Testis (tissue), 3 donors: ENCODE data around the gene PLEKHO2. TPM values are rescaled to one million over a fixed set of nuclear protein-coding genes. Genes with fewer than 3 reads are reported as not detected.
A peak's percentile ranks its signal among the peaks of the same experiment; 100 is the strongest.
"Not testable (repeated sequence)": the region's sequence is repeated elsewhere in the genome, so short reads cannot be mapped to it uniquely, and the experiment has no call there.

Experiments
- DNase-seq: peaks from one replicate; pipeline ENCODE4 v3.0.0-alpha.2; 2019
- H3K27ac ChIP-seq, 2 donors: fragments of 200-600 bp; sonication (generic); one replicate each; pipeline ENCODE4 v1.5.1; 2019
- H3K27me3 ChIP-seq: fragments of 200-600 bp; sonication (generic); one replicate; pipeline ENCODE4 v1.5.1; 2019
- H3K36me3 ChIP-seq: fragments of 200-600 bp; sonication (generic); one replicate; pipeline ENCODE4 v1.5.1; 2017; ENCODE audit warnings: low read depth; ENCODE audit errors: missing control alignments
- H3K4me1 ChIP-seq: fragments of 200-600 bp; sonication (generic); one replicate; pipeline ENCODE4 v1.5.1; 2019
- H3K4me3 ChIP-seq, 2 donors: fragments of 200-600 bp; sonication (generic); one replicate each; pipeline ENCODE4 v1.5.1; 2017 to 2019
- H3K9me3 ChIP-seq: fragments of 200-600 bp; sonication (generic); one replicate; pipeline ENCODE4 v1.5.1; 2017
- POLR2A ChIP-seq: fragments of 450-650 bp; IDR thresholded peaks from one replicate; pipeline ENCODE4 v1.6.1; 2017; ENCODE audit warnings: antibody characterized with exemption, mild to moderate bottlenecking, moderate library complexity
- WGBS, 2 donors: methylation state at CpG; one replicate each; pipeline ENCODE4 v1.1.5; 2018; 5-methylcytosine and 5-hydroxymethylcytosine counted together
- intact Hi-C: fragments of 100-400 bp; cut with DNase I; formaldehyde crosslinking; loops from one replicate; pipeline ENCODE4 v1.15.1; 2023; ENCODE audit warnings: low total_unique reads
- polyA plus RNA-seq: library from polyadenylated mRNA; stranded (reverse); fragments of 350-450 nt; fragmentation: Illumina TruSeq; extraction: RNeasy Lipid Tissue Mini Kit (QIAGEN cat#74804); gene quantifications from one replicate; pipeline ENCODE4 v1.2.3, GENCODE V29; 2014; ENCODE audit warnings: low read depth, low replicate concordance; ENCODE audit not compliant: insufficient read depth
- total RNA-seq, 2 donors: library from RNA; depleted of rRNA; stranded (reverse); fragments of >200 nt; gene quantifications; one replicate each; pipeline ENCODE4 v1.2.3, GENCODE V29; 2016
- TF ChIP-seq, protein P1 (sequence below), 3 experiments: fragments of 450-650 bp in 2 of 3; fragments of 200-600 bp in 1 of 3; sonication (generic) in 1 of 3; IDR thresholded peaks; one replicate each; pipeline ENCODE4 v1.5.1; 2016 to 2019; ENCODE audit warnings: antibody characterized with exemption in 3 of 3, mild to moderate bottlenecking in 2 of 3, moderate library complexity in 1 of 3

Gene PLEKHO2
- total and polyA plus RNA-seq, 3 donors from 2014 or later: 17.2 to 28.9 (median 19.3) TPM

DNA sequence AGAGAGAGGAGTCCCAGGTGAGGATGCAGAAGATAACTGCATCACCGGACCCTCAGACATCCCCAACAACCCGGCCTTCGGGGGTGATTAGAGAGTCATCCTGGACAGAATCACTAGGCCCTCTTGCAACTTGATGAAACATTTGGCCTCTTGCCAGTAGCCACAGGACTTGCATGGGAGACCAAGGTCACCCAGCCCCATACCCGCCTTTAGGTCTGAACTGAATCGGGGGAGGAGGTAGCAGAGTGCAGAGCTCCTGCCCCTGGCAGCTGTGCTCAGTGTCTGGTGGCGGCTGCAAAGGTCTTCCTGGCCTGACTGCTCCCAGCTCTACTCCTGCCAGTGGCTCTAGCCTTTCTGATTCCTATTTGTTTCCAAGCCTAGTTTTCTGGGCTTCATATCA, 28.6 kb upstream of the PLEKHO2 start:
- DNase-seq: peak; percentile 84

DNA sequence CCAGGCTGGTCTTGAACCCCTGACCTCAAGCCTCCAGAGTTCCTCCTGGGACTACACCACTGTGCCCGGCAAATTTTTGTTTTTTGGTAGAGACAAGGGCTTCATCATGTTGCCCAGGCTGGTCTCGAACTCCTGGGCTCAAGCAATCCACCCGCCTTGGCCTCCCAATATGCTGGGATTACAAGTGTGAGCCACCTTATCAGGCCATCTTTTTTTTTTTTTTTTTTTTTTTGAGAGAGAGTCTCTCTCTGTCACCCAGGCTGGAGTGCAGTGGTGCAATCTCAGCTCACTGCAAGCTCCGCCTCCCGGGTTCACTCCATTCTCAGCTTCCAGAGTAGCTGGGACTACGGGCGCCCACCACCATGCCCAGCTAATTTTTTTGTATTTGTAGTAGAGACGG, 27.4 kb upstream of the PLEKHO2 start:
- H3K4me1 ChIP-seq, H3K27ac ChIP-seq, H3K36me3 ChIP-seq, intact Hi-C loops, H3K9me3 ChIP-seq, H3K4me3 ChIP-seq, DNase-seq, H3K27me3 ChIP-seq: not testable (repeated sequence)
- WGBS, 2 donors: 86 to 91% methylated on average over 8 of the region's 8 CpGs

More for the DNA sequence above, 28.6 kb upstream of the PLEKHO2 start:
- Histone ChIP-seq H3K4me3 (no peak overlapping the region), H3K27me3 (no peaks in the 10 kb centered on the region), H3K36me3 (no peaks in the 10 kb centered on the region), H3K4me1 (peaks cover 4% of the 10 kb centered on the region), H3K27ac (no peak overlapping the region), H3K9me3 (no peaks in the 10 kb centered on the region)
- WGBS, 2 donors: 36 to 40% methylated on average over 4 to 6 of the region's 6 CpGs
- intact Hi-C loops: no loop called here
- TF ChIP-seq, protein P1, sequence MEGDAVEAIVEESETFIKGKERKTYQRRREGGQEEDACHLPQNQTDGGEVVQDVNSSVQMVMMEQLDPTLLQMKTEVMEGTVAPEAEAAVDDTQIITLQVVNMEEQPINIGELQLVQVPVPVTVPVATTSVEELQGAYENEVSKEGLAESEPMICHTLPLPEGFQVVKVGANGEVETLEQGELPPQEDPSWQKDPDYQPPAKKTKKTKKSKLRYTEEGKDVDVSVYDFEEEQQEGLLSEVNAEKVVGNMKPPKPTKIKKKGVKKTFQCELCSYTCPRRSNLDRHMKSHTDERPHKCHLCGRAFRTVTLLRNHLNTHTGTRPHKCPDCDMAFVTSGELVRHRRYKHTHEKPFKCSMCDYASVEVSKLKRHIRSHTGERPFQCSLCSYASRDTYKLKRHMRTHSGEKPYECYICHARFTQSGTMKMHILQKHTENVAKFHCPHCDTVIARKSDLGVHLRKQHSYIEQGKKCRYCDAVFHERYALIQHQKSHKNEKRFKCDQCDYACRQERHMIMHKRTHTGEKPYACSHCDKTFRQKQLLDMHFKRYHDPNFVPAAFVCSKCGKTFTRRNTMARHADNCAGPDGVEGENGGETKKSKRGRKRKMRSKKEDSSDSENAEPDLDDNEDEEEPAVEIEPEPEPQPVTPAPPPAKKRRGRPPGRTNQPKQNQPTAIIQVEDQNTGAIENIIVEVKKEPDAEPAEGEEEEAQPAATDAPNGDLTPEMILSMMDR (IDR thresholded peaks at IDR 0.05): no peak
- no peak for TF ChIP-seq POLR2A

DNA sequence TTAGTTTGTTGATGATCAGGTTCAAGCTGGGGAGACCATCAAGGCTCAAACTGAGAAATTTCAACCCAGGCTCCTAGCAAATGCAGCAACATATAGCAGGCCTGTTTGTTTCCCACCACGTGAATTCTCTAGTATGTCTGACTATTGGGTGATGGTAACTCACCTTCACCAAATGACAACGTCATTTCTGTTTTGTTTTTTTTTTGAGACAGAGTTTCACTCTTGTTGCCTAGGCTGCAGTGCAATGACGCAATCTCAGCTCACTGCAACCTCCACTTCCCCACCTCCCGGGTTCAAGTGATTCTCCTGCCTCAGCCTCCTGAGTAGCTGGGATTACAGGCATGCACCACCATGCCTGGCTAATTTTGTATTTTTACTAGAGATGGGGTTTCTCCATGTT, 26.8 kb upstream of the PLEKHO2 start:
- H3K27ac ChIP-seq, H3K4me1 ChIP-seq, H3K9me3 ChIP-seq, H3K36me3 ChIP-seq, DNase-seq, intact Hi-C loops, H3K27me3 ChIP-seq, H3K4me3 ChIP-seq: not testable (repeated sequence)
- WGBS, 2 donors: 85 to 92% methylated on average over 4 of the region's 4 CpGs

DNA sequence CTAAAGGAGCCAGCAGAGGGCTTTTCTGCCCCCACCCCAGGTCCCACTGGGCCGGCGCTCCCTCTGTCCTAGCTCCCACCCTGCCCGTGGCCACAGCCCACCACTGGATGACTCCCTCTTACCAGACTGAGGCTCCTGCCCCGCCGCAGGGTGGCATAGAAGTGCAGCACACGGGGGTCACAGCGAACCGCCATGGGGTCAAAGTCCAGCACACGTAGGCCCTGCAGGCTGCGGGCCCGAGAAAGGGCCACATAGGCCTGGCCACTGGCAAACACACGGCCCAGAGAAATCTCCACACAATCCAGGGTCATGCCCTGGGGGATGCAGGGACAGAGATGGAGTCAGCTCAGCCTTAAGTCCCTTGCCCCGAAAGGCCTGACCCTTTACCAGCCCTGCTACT, 25.3 kb upstream of the PLEKHO2 start:
- Histone ChIP-seq H3K36me3 (no peaks in the 10 kb centered on the region), H3K4me1 (peaks cover 4% of the 10 kb centered on the region), H3K9me3 (no peaks in the 10 kb centered on the region), H3K4me3 (no peak overlapping the region), H3K27me3 (no peaks in the 10 kb centered on the region), H3K27ac (no peak overlapping the region)
- DNase-seq: no peak
- WGBS, 2 donors: 92 to 98% methylated on average over 5 to 11 of the region's 13 CpGs
- intact Hi-C loops: no loop called here
- TF ChIP-seq POLR2A: no peak
- TF ChIP-seq, protein P1 (IDR thresholded peaks at IDR 0.05): no peak

DNA sequence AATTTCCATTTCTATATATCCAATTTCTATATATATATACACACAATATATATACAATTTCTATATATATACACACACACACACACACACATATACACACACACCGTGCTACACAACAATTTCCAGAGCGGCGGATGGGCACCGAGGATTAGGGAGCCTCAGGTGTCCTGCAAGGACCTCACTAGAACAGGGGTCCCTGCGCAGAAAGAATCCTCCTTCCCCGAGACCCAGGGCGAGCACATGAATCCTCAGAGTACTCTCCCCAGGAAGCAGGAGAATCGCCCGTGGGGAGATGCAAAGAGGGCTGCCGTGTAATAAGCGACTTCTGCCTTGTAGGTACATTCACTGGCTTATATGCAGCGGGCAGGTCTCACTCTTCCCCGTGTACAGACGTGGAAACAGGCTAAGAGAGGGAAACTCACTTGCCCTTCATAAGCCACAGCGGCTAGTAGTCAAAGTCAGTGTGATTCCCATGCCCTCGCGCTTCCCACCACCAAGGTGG, 16.7 kb upstream of the PLEKHO2 start:
- WGBS, 2 donors: 2% methylated on average over 17 of the region's 17 CpGs
- Histone ChIP-seq H3K4me3 (peak overlapping the region; percentile 43 to 57), H3K36me3 (no peaks in the 10 kb centered on the region), H3K27ac (no peak overlapping the region), H3K4me1 (peaks cover 16% of the 10 kb centered on the region), H3K27me3 (no peaks in the 10 kb centered on the region), H3K9me3 (no peaks in the 10 kb centered on the region)
- intact Hi-C loops: loop anchor here (5.0 kb wide), 1 partner anchor 88 kb away; no protein-coding TSS in a partner anchor
- TF ChIP-seq POLR2A: no peak
- TF ChIP-seq, protein P1 (IDR thresholded peaks at IDR 0.05): no peak
- no peak for DNase-seq
